ENCODE results near the gene C6orf89.

C6orf89 gene

DNA sequence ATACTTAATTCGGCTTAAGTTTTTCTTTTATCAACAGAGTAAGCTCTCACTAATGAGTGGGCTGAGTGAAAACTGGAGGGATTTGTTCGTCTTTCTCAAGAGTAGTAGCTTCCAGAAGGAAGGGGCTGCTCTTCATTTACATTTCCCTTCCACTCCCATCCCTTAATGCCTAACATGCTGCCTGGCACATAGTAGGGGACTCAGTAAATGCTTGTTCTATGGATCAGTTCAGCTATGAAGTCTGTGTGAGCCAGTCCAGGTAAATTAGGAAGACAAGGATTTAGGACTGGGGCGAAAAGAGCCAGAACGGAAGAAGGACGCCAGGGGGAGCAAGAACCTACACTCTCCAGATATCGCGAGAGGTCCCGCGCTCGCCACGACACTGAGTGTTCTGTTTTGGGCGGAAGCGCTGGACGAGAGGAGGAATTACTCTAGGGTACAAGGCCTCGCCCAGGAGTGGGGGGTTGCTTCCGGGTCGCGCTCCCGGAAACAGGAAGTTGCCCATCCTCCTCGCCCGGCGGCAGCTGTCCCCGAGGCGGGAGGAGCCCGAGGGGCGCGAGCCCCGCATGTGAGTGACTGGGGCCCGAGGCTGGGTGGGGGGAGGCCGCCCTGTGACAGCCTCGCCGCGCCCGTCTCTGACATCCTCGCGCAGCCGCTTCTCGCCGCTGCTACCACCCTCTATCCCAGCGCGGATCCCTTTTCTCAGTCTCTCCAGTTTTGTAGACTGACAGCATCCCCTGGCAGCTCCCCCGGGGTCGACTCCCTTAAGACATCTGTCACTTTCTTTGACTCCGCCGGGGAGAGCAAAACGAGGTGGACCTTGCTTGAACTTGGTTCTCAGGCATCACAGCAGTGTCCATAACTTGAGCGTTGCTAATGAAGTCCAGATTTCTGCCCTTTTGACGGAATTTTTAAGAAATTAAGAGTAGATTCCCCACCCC is at the start of gene C6orf89:
C6orf89 (plus strand) TSS at position 492 of the 941 bp plus-strand sequence. CDS start 13,493 bp downstream, outside the sequence.
- no peaks in the 10 kb centered on the region for H3K9me3 ChIP-seq (ENCODE audit: low read length)
- H3K9ac ChIP-seq (ENCODE audit: low read length) = peak within 1 kb of the TSS; percentile 83
- H3K4me1 ChIP-seq (ENCODE audit: insufficient read depth, low read length) = peaks cover 17% of the 10 kb centered on the region

GRCh38 chr6:36836111-36837021 is 49.4 kb upstream of the C6orf89 start:
- Histone ChIP-seq H3K36me3 (ENCODE audit: insufficient read depth, low read length) (no peaks in the 10 kb centered on the region), H3K4me1 (ENCODE audit: insufficient read depth, low read length) (peaks cover 6% of the 10 kb centered on the region), H3K9me3 (ENCODE audit: low read length) (no peaks in the 10 kb centered on the region), H3K4me3 (ENCODE audit: low read depth in 1 of 2, low read length in 2 of 2) (no peak overlapping the region), H3K9ac (ENCODE audit: low read length) (no peak overlapping the region), H3K27ac (ENCODE audit: low read depth, low read length) (no peak overlapping the region), H3K27me3 (ENCODE audit: control insufficient read depth in 1 of 2, insufficient read depth in 2 of 2, low read length in 2 of 2) (peaks cover 0 to 14% of the 10 kb centered on the region in 2 donors)

More for the DNA sequence above, at the start of gene C6orf89:
- H3K36me3 ChIP-seq (ENCODE audit: insufficient read depth, low read length) = no peaks in the 10 kb centered on the region
- H3K27ac ChIP-seq (ENCODE audit: low read depth, low read length) = peak within 1 kb of the TSS; percentile 92
- peak within 1 kb of the TSS; percentile 75 to 88 for H3K4me3 ChIP-seq (ENCODE audit: low read depth in 1 of 2, low read length in 2 of 2)
- H3K27me3 ChIP-seq (ENCODE audit: control insufficient read depth in 1 of 2, insufficient read depth in 2 of 2, low read length in 2 of 2) = no peaks in the 10 kb centered on the region

GRCh38 chr6:36837022-36837339 is 48.8 kb upstream of the C6orf89 start:
- H3K9me3 ChIP-seq (ENCODE audit: low read length) = no peaks in the 10 kb centered on the region
- H3K36me3 ChIP-seq (ENCODE audit: insufficient read depth, low read length) = no peaks in the 10 kb centered on the region
- peaks cover 0 to 14% of the 10 kb centered on the region in 2 donors for H3K27me3 ChIP-seq (ENCODE audit: control insufficient read depth in 1 of 2, insufficient read depth in 2 of 2, low read length in 2 of 2)
- H3K27ac ChIP-seq (ENCODE audit: low read depth, low read length) = no peak overlapping the region
- peaks cover 11% of the 10 kb centered on the region for H3K4me1 ChIP-seq (ENCODE audit: insufficient read depth, low read length)
- H3K4me3 ChIP-seq (ENCODE audit: low read depth in 1 of 2, low read length in 2 of 2) = no peak overlapping the region
- H3K9ac ChIP-seq (ENCODE audit: low read length) = no peak overlapping the region

GRCh38 chr6:36837686-36838085 is 48.1 kb upstream of the C6orf89 start:
- Histone ChIP-seq H3K27me3 (ENCODE audit: control insufficient read depth in 1 of 2, insufficient read depth in 2 of 2, low read length in 2 of 2) (peaks cover 0 to 14% of the 10 kb centered on the region in 2 donors), H3K27ac (ENCODE audit: low read depth, low read length) (no peak overlapping the region), H3K36me3 (ENCODE audit: insufficient read depth, low read length) (no peaks in the 10 kb centered on the region), H3K4me3 (ENCODE audit: low read depth in 1 of 2, low read length in 2 of 2) (no peak overlapping the region), H3K4me1 (ENCODE audit: insufficient read depth, low read length) (peaks cover 11% of the 10 kb centered on the region), H3K9me3 (ENCODE audit: low read length) (no peaks in the 10 kb centered on the region), H3K9ac (ENCODE audit: low read length) (no peak overlapping the region)

DNA sequence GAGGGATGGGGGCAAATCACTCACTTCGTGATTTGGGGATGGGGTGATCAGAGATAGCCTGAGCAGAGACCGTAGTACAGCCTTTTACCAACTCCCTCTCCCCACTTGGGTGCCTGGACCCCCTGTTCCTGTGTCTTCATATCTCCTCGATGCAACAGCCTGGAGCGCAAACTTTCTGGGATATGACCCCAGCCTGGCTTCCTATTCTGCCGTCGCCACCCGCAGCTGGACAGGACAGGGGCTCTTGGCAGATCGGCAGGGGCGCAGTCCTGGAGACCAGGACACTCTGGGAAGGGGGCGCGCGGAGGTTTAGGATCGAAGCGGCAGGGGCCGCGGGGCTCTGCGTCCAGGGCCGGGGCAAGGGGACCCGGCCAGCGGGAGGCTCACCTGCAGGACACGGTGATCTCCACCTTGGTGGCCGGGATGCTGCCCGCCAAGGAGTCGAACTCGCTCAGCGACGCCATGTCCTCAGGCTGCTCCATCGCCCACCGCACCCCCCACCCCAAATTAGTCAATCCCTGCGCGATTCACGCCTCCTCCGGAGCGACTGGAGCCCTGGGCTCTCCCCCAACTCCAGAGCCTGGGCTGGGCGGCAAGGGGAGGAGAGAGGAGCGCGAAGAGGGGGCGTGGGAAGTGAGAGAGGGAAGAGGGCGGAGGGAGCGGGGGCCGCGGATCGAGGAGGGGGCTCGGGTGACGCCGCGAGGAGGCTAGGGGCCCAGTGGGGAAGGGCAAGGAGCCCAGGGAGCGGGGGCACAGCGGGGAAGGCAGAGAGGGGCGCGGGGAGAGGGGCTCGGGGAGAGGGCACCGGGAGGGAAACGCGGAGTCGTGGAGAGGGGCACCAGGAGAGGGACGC is 46.6 kb upstream of the C6orf89 start, which contains the start of gene CPNE5:
CPNE5 (minus strand) TSS at position 549 of the 853 bp plus-strand sequence; CDS start at position 482, 67 bp downstream.
- peaks cover 0 to 14% of the 10 kb centered on the region in 2 donors for H3K27me3 ChIP-seq (ENCODE audit: control insufficient read depth in 1 of 2, insufficient read depth in 2 of 2, low read length in 2 of 2)
- no peak within 1 kb of the TSS for H3K9ac ChIP-seq (ENCODE audit: low read length)
- peak within 1 kb of the TSS; percentile 41 for H3K27ac ChIP-seq (ENCODE audit: low read depth, low read length)
- H3K4me1 ChIP-seq (ENCODE audit: insufficient read depth, low read length) = peaks cover 11% of the 10 kb centered on the region
- H3K9me3 ChIP-seq (ENCODE audit: low read length) = no peaks in the 10 kb centered on the region
- H3K4me3 ChIP-seq (ENCODE audit: low read depth in 1 of 2, low read length in 2 of 2) = peak within 1 kb of the TSS; percentile 35 to 54
- no peaks in the 10 kb centered on the region for H3K36me3 ChIP-seq (ENCODE audit: insufficient read depth, low read length)

DNA sequence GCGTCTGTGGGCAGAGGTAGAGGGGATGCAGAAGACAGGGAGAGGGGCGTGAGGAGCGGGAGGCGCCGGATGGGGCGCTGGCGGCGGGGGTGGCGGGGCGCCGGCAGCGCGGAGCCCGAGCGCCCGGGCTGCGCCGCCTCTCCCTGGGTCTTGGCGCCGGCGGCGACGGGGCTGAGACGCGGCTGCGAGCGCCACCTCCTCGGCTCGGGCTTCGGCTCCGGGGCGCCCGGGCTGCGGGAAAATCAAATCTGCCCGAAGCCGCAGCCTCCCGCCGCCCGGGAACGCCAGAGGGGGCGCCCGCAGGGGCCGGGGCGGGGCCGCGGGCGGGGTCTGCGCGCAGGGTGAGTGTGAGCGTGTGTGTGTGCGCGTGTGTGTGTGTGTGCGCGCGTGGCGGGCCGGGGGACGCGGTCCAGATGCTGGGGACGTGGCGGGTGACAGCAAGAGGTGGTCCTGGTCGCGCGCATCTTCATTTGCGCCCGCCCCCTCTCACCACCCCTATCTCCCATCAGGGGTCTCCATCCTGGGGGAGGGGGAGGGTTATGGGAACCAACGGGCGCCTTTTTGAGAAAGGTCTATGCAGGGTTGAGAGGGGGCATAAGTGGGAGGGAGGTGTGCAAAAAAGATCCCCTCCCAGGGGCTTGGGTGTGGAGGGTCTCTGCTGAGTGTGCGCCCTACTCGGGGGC is 45.9 kb upstream of the C6orf89 start:
- H3K4me1 ChIP-seq (ENCODE audit: insufficient read depth, low read length) = peaks cover 11% of the 10 kb centered on the region
- H3K27ac ChIP-seq (ENCODE audit: low read depth, low read length) = peak overlapping the region; percentile 41
- H3K4me3 ChIP-seq (ENCODE audit: low read depth in 1 of 2, low read length in 2 of 2) = peak overlapping the region; percentile 35 to 54
- H3K9ac ChIP-seq (ENCODE audit: low read length) = no peak overlapping the region
- no peaks in the 10 kb centered on the region for H3K36me3 ChIP-seq (ENCODE audit: insufficient read depth, low read length)
- H3K9me3 ChIP-seq (ENCODE audit: low read length) = no peaks in the 10 kb centered on the region
- H3K27me3 ChIP-seq (ENCODE audit: control insufficient read depth in 1 of 2, insufficient read depth in 2 of 2, low read length in 2 of 2) = peaks cover 0 to 14% of the 10 kb centered on the region in 2 donors

GRCh38 chr6:36840432-36841403 is 45.0 kb upstream of the C6orf89 start:
- no peaks in the 10 kb centered on the region for H3K36me3 ChIP-seq (ENCODE audit: insufficient read depth, low read length)
- H3K4me1 ChIP-seq (ENCODE audit: insufficient read depth, low read length) = peaks cover 11% of the 10 kb centered on the region
- peak overlapping the region; percentile 35 to 54 for H3K4me3 ChIP-seq (ENCODE audit: low read depth in 1 of 2, low read length in 2 of 2)
- H3K9me3 ChIP-seq (ENCODE audit: low read length) = no peaks in the 10 kb centered on the region
- peak overlapping the region; percentile 41 for H3K27ac ChIP-seq (ENCODE audit: low read depth, low read length)
- H3K27me3 ChIP-seq (ENCODE audit: control insufficient read depth in 1 of 2, insufficient read depth in 2 of 2, low read length in 2 of 2) = peaks cover 0 to 14% of the 10 kb centered on the region in 2 donors
- no peak overlapping the region for H3K9ac ChIP-seq (ENCODE audit: low read length)

DNA sequence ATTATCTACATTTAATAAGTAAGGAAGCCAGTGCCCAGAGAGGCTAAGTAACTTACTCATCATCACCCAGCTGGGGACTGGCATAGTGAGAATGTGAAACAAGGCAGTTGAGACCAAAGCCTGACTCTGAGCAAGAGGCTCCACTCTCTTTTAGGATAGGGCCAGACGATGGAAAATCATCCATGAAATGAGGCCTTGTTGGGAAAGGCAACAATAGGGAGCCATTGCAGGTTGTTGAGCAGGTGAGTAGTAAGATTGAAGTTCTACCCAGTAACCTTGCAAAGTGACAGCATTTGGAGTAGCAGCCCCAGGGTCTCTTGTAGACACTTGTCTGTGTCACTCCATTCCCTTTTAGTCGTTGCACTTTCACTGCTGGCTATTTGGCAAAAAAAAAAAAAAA is 44.0 kb upstream of the C6orf89 start:
- Histone ChIP-seq H3K9ac (ENCODE audit: low read length) (no peak overlapping the region), H3K36me3 (ENCODE audit: insufficient read depth, low read length) (no peaks in the 10 kb centered on the region), H3K27ac (ENCODE audit: low read depth, low read length) (no peak overlapping the region), H3K4me3 (ENCODE audit: low read depth in 1 of 2, low read length in 2 of 2) (no peak overlapping the region), H3K27me3 (ENCODE audit: control insufficient read depth in 1 of 2, insufficient read depth in 2 of 2, low read length in 2 of 2) (peaks cover 0 to 14% of the 10 kb centered on the region in 2 donors), H3K9me3 (ENCODE audit: low read length) (no peaks in the 10 kb centered on the region), H3K4me1 (ENCODE audit: insufficient read depth, low read length) (peaks cover 11% of the 10 kb centered on the region)

DNA sequence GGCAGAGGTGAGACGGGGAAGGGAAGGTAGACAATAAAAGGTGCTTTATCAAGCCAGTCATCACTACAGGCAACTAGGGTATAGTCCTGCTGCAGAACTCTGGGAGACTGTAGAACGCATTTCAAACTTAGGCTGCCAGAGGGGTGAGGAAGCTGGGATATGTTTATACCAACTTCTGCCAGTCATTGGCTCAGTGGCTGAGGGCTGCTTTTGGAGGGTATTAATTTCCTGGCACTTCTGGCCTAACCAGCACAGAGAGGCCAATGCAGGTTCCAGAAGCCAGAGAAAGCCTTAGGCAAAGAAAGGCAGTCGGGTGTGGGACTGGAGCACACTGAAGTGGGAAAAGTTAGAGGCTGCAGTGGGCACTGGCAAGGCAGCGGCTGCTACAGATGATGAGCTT is 42.6 kb upstream of the C6orf89 start:
- Histone ChIP-seq H3K9me3 (ENCODE audit: low read length) (no peaks in the 10 kb centered on the region), H3K4me3 (ENCODE audit: low read depth in 1 of 2, low read length in 2 of 2) (no peak overlapping the region), H3K36me3 (ENCODE audit: insufficient read depth, low read length) (no peaks in the 10 kb centered on the region), H3K27me3 (ENCODE audit: control insufficient read depth in 1 of 2, insufficient read depth in 2 of 2, low read length in 2 of 2) (peaks cover 0 to 14% of the 10 kb centered on the region in 2 donors), H3K9ac (ENCODE audit: low read length) (no peak overlapping the region), H3K4me1 (ENCODE audit: insufficient read depth, low read length) (peaks cover 11% of the 10 kb centered on the region), H3K27ac (ENCODE audit: low read depth, low read length) (no peak overlapping the region)

All from muscle layer of colon (tissue), 2 donors.